Measurements from ENCODE around the gene FAM53B. TPM values are rescaled to one million over a fixed set of nuclear protein-coding genes. Genes with fewer than 3 reads are reported as not detected.
A peak's percentile ranks its signal among the peaks of the same experiment; 100 is the strongest.

Gene FAM53B
- total RNA-seq, 3 donors from 2014 or later, result 17.0 to 39.7 (median 22.8) TPM

- no peaks in the 10 kb centered on the region for H3K9me3 ChIP-seq
- peak overlapping the region; percentile 61 to 90 for H3K27ac ChIP-seq
- TF ChIP-seq POLR2AphosphoS5 (IDR thresholded peaks at IDR 0.05) (no peak), POLR2A (IDR thresholded peaks at IDR 0.05) (no peak)
- TF ChIP-seq, protein P1, sequence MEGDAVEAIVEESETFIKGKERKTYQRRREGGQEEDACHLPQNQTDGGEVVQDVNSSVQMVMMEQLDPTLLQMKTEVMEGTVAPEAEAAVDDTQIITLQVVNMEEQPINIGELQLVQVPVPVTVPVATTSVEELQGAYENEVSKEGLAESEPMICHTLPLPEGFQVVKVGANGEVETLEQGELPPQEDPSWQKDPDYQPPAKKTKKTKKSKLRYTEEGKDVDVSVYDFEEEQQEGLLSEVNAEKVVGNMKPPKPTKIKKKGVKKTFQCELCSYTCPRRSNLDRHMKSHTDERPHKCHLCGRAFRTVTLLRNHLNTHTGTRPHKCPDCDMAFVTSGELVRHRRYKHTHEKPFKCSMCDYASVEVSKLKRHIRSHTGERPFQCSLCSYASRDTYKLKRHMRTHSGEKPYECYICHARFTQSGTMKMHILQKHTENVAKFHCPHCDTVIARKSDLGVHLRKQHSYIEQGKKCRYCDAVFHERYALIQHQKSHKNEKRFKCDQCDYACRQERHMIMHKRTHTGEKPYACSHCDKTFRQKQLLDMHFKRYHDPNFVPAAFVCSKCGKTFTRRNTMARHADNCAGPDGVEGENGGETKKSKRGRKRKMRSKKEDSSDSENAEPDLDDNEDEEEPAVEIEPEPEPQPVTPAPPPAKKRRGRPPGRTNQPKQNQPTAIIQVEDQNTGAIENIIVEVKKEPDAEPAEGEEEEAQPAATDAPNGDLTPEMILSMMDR (IDR thresholded peaks at IDR 0.05), result no peak
- intact Hi-C loops (cut with DNase I; ENCODE audit: low total_unique reads), result loop anchor here (5.0 kb wide), 2 partner anchors 35 to 200 kb away; no protein-coding TSS in a partner anchor
- no peaks in the 10 kb centered on the region for H3K36me3 ChIP-seq
- peaks cover 6 to 43% of the 10 kb centered on the region in 2 donors for H3K4me1 ChIP-seq
- H3K27me3 ChIP-seq, result no peaks in the 10 kb centered on the region
- DNase-seq (ENCODE audit: low spot score in 2 of 2), result no peak
- H3K4me3 ChIP-seq, result peak overlapping the region; percentile 70 to 86 (median 77)
Measured at GRCh38 chr10:124741922-124742412, 2.2 kb downstream of the FAM53B start.

GRCh38 chr10:124741281-124741921, 2.8 kb downstream of the FAM53B start:
- Histone ChIP-seq H3K27me3 (no peaks in the 10 kb centered on the region), H3K36me3 (no peaks in the 10 kb centered on the region), H3K9me3 (no peaks in the 10 kb centered on the region), H3K4me1 (peaks cover 11 to 48% of the 10 kb centered on the region in 2 donors), H3K27ac (peak overlapping the region; percentile 61 to 90), H3K4me3 (peak overlapping the region in 2 of 3 donors; percentile 28 to 55)
- TF ChIP-seq POLR2AphosphoS5 (IDR thresholded peaks at IDR 0.05) (peak in 2 of 3 donors; percentile 17 to 46), POLR2A (IDR thresholded peaks at IDR 0.05) (no peak)
- TF ChIP-seq, protein P1 (IDR thresholded peaks at IDR 0.05), result peak; percentile 90 to 95 (median 93)
- intact Hi-C loops (cut with DNase I; ENCODE audit: low total_unique reads), result loop anchor here (5.0 kb wide), 2 partner anchors 34 to 199 kb away; no protein-coding TSS in a partner anchor
- peak in 1 of 2 donors; percentile 73 for DNase-seq (ENCODE audit: low spot score in 2 of 2)

DNA sequence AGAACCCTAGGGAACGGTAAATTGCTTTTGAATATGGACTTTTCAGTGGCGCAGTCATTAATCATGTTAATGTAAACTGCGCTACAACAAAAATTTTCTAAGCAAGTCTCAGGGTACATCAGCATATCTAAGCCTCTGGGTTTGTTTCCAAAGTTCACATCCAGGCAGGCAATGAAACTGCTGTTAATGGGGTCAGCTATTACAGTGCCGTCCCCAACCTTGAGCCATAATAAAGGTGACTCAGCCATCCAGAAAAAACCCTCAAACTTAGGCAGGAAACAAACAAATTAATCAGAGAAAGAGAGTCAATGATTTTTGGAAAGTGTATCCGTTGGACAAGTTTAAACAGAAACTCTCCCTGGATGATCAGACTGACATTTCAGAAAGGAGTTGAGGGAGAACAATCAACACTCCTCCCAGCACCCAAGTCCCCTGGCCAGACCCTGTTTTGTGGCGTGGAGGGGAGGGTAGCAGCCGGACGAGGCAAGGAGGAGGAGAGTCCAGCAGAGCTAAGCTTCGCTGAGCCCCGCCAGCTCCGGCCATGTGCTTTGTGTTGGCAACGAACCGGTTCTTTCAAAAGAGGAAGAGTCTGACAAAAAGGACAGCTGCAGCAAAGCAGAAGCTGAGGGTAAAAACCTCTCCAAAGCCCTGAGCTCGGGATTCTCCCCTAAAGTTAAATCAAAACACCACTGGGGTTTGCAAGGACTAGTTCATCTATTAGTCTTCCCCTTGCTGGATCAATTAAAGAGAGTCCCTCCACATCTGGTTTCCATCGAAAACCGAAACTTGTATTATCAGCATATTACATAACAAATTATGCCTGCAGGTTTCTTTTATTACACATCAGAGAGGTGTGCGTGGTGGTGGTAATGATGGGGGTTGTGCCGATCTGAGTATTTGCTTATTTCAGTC, 3.6 kb downstream of the FAM53B start:
- peak overlapping the region in 2 of 3 donors; percentile 28 to 55 for H3K4me3 ChIP-seq
- DNase-seq (ENCODE audit: low spot score in 2 of 2), result no peak
- H3K27ac ChIP-seq, result peak overlapping the region; percentile 61 to 90
- intact Hi-C loops (cut with DNase I; ENCODE audit: low total_unique reads), result loop anchor here (5.0 kb wide), 2 partner anchors 33 to 198 kb away; no protein-coding TSS in a partner anchor
- no peaks in the 10 kb centered on the region for H3K9me3 ChIP-seq
- H3K27me3 ChIP-seq, result no peaks in the 10 kb centered on the region
- no peaks in the 10 kb centered on the region for H3K36me3 ChIP-seq
- peaks cover 14 to 52% of the 10 kb centered on the region in 2 donors for H3K4me1 ChIP-seq
- peak in 1 of 3 donors; percentile 39 for TF ChIP-seq POLR2AphosphoS5 (IDR thresholded peaks at IDR 0.05)
- TF ChIP-seq, protein P1 (IDR thresholded peaks at IDR 0.05), result no peak

GRCh38 chr10:124739986-124740368, 4.2 kb downstream of the FAM53B start:
- Histone ChIP-seq H3K36me3 (no peaks in the 10 kb centered on the region), H3K27ac (peak overlapping the region; percentile 61 to 90), H3K4me1 (peaks cover 11 to 50% of the 10 kb centered on the region in 2 donors), H3K9me3 (no peaks in the 10 kb centered on the region), H3K4me3 (peak overlapping the region in 2 of 3 donors; percentile 28 to 55), H3K27me3 (no peaks in the 10 kb centered on the region)
- DNase-seq (ENCODE audit: low spot score in 2 of 2), result no peak
- intact Hi-C loops (cut with DNase I; ENCODE audit: low total_unique reads), result loop anchor here (5.0 to 10.0 kb wide), 3 partner anchors 33 to 198 kb away; no protein-coding TSS in a partner anchor
- TF ChIP-seq, protein P1 (IDR thresholded peaks at IDR 0.05), result no peak
- no peak for TF ChIP-seq POLR2A (IDR thresholded peaks at IDR 0.05)
- no peak for TF ChIP-seq POLR2AphosphoS5 (IDR thresholded peaks at IDR 0.05)

Data from breast epithelium (tissue), 4 donors.